GM10266 (cell line): Measurements from ENCODE around the gene DNAH10.
"Not testable (repeated sequence)": the region's sequence is repeated elsewhere in the genome, so short reads cannot be mapped to it uniquely, and the experiment has no call there.

Experiments
- DNase-seq: peaks from one replicate; pipeline ENCODE4 v3.0.0; 2012; ENCODE audit errors: extremely low spot score
- TF ChIP-seq, protein P1 (sequence below): IDR thresholded peaks from 2 replicates; pipeline ENCODE4 v1.5.1; 2012; ENCODE audit warnings: mild to moderate bottlenecking, low read depth; ENCODE audit not compliant: control insufficient read depth, insufficient read depth; ENCODE audit errors: missing control alignments

DNAH10 gene

DNA sequence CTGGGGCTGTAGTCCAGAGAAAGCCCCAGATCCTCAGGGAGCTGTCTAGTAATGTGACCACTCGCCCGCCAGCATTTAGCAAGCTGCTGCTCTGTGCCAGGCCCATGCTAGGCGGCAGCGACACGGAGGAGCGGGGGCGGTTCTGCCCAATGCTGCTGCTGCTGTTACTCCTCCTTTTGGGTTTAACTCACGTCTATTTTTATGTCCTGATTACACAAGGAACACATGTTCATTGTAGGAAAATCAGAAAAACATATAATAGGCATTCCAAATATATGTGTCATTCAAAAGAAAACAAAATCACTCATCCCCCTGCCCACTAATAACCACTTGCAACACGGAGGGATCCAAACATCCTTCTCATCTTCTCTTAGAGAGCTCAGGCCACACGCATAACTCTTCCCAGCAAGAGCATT is 180.1 kb downstream of the DNAH10 start:
- TF ChIP-seq, protein P1, sequence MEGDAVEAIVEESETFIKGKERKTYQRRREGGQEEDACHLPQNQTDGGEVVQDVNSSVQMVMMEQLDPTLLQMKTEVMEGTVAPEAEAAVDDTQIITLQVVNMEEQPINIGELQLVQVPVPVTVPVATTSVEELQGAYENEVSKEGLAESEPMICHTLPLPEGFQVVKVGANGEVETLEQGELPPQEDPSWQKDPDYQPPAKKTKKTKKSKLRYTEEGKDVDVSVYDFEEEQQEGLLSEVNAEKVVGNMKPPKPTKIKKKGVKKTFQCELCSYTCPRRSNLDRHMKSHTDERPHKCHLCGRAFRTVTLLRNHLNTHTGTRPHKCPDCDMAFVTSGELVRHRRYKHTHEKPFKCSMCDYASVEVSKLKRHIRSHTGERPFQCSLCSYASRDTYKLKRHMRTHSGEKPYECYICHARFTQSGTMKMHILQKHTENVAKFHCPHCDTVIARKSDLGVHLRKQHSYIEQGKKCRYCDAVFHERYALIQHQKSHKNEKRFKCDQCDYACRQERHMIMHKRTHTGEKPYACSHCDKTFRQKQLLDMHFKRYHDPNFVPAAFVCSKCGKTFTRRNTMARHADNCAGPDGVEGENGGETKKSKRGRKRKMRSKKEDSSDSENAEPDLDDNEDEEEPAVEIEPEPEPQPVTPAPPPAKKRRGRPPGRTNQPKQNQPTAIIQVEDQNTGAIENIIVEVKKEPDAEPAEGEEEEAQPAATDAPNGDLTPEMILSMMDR, result no peak

DNA sequence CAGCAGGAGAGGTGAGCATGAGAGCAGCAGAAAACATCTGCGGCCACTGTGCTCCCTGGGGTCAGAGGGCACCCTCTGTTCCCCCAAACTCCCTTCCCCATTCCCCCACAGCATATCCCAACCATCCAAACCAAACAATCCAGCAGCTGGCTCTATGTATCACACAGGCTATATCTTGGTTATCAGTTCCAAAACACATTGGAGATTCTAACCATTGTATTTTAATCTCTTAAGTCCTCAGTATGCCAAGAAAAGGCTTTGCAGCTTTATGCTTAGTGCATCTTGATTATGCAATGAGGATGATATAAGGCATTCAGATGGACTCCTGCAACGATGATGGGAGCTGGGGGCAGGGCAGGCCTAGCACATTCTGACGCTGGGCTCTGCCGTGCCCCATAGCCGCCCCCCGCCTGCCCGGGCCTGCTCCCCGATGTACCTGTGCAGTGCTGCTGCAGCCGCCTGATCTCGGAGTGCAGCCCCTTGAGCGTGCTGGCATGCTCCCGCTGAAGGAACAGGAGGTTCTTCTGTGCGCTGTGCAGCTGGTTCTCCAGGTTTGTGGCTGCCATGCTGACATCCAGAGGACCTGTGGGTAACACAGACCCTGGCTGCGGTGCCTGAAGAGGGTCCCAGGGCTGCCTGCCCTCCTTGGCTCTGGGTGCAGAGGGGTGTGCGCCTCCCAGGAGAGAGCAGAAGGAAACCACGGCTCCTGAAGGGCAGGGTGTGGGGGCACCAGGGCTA is 181.0 kb downstream of the DNAH10 start:
- DNase-seq, result no peak
- TF ChIP-seq, protein P1, result no peak

More for the DNA sequence above, 180.1 kb downstream of the DNAH10 start:
- DNase-seq, result no peak

DNA sequence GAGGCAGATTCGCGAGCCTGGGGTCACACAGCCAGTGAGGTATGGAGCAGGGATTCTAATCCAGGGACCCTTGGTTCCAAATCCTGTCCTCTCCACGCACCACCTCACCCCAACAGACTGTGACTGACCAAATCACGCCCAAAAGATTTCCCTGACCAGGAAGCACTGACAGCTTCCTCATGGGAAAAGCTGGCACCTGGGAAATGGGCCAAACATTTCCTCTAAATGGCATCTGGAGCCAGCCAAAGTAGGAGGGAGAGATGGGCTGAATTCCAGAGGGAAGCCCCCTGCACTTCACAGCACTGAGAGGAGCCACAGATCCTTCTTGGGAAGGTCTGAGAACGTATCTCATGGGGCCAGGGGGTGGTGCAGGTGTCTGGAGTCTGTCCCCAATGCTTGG is 181.7 kb downstream of the DNAH10 start:
- TF ChIP-seq, protein P1, result no peak

DNA sequence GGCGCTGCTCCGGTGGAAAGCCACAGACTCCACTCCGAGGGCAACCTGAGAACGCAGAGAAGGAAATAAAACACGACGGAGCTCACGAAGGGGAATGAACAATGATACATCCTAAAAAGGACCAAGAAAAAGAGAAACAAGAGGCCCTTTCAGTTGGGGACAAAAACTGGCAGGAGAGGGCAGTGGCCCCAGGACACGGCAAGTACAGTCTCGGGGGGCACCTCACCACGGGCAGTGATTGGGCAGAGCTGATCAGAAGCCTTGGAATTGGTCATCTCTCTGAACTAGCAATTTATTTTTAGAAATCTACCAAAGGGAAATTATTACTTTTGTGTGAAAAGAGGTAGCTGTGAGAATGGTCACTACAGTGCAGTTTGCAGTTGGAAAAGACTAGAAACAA is 182.6 kb downstream of the DNAH10 start:
- TF ChIP-seq, protein P1, result no peak
- no peak for DNase-seq

More for the DNA sequence above, 181.7 kb downstream of the DNAH10 start:
- no peak for DNase-seq

DNA sequence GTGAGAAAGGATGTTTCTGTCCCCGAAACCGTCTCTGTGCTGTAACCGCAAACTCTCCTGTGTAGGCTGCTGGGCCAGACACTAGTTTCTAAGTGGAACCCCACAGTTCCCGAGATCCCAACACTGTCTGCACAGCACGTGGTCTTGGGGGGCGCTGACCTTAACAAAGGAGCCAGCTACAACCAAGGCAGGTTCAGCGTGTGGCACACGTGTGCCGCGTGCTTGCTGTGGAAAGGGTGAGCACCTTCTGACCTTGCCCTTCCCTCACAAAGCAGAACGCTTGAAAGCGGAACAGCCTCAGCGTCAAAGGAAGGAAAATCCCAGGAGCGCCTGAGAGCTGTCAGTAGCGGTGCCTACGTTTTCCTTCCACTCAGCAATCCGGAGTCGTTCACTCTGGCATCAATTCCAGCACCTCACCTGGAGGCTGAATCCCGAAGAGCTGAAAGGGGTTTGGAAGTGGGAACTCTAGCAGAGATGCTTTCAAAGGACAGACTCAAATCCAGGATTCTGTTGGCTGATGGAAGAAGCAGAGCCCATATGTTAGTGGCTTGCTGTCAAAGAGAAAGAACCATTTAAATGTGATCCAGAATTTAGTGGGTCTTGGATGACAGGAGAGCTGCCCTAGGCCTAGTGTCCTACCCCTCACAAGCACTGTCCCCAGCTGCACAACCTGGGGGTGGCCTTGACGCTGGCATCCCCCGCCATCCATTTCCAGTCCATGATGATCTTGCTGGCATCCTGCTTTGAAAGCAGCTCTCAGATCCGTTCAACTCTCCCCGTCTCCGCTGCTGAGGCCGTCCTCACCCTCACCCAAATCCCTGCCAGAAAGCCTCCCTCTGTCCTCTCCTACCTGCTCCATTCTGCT is 183.4 kb downstream of the DNAH10 start:
- no peak for DNase-seq
- TF ChIP-seq, protein P1, result no peak

DNA sequence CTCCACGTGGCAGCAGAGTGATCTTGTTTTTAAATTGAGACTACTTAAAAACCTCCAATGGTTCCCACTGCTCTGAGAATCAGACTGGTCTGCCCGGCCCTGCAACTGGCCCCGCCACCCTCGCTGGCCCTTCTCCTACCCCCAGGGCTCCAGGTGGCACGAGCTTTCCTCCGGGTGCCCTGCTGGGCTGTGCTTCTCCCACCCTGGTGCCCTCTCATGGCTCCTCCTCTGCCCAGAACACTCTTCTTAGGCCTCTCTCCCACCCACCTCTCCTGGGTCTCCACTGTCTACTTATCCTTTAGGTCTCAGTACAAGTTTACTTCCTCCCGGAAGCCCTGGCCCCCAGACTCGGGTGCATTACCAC is 184.0 kb downstream of the DNAH10 start:
- TF ChIP-seq, protein P1, result no peak
- DNase-seq, result no peak

DNA sequence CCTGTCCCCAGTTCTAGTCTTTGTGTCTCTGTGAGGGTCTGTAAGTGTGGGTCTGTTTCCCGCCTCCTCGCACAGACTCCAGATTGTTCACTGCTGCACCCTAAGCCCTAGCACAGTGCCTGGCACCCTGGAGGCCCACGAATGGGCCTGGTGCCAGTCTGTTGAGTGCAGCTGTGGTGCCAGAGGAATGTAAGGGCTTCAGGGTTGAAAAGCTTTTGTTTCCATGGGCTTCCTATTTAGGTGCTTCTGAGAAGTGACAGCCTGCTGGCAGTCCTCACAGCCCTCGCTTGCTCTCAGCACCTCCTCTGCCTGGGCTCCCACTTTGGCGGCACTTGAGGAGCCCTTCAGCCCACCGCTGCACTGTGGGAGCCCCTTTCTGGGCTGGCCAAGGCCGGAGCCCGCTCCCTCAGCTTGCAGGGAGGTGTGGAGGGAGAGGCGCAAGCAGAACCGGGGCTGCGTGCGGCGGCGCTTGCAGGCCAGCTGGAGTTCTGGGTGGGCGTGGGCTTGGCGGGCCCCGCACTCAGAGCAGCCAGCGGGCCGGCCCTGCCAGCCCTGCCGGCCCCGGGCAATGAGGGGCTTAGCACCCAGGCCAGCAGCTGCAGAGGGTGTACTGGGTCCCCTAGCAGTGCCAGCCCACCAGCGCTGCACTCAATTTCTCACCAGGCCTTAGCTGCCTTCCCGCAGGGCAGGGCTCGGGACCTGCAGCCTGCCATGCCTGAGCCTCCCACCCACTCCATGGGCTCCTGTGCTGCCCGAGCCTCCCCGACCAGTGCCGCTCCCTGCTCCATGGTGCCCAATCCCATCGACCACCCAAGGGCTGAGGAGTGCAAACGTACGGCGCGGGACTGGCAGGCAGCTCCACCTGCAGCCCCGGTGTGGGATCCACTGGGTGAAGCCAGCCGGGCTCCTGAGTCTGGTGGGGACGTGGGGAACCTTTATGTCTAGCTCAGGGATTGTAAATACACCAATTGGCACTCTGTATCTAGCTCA is 184.7 kb downstream of the DNAH10 start:
- DNase-seq, result not testable (repeated sequence)

DNA sequence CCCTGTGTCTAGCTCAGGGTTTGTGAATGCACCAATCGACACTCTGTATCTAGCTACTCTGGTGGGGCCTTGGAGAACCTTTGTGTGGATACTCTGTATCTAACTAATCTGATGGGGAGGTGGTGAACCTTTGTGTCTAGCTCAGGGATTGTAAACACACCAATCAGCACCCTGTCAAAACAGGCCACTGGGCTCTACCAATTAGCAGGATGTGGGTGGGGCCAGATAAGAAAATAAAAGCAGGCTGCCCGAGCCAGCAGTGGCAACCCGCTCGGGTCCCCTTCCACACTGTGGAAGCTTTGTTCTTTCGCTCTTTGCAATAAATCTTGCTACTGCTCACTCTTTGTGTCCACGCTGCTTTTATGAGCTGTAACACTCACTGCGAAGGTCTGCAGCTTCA is 185.4 kb downstream of the DNAH10 start:
- DNase-seq, result not testable (repeated sequence)
